Inflammatory macrophage (primary cell): ENCODE data around the gene SERPINA9.
"Not testable (repeated sequence)": the region's sequence is repeated elsewhere in the genome, so short reads cannot be mapped to it uniquely, and the experiment has no call there.

Experiments used
- DNase-seq, 2 donors: peaks; one replicate each; pipeline ENCODE4 v3.0.0-alpha.2; 2020 to 2022

Gene SERPINA9

DNA sequence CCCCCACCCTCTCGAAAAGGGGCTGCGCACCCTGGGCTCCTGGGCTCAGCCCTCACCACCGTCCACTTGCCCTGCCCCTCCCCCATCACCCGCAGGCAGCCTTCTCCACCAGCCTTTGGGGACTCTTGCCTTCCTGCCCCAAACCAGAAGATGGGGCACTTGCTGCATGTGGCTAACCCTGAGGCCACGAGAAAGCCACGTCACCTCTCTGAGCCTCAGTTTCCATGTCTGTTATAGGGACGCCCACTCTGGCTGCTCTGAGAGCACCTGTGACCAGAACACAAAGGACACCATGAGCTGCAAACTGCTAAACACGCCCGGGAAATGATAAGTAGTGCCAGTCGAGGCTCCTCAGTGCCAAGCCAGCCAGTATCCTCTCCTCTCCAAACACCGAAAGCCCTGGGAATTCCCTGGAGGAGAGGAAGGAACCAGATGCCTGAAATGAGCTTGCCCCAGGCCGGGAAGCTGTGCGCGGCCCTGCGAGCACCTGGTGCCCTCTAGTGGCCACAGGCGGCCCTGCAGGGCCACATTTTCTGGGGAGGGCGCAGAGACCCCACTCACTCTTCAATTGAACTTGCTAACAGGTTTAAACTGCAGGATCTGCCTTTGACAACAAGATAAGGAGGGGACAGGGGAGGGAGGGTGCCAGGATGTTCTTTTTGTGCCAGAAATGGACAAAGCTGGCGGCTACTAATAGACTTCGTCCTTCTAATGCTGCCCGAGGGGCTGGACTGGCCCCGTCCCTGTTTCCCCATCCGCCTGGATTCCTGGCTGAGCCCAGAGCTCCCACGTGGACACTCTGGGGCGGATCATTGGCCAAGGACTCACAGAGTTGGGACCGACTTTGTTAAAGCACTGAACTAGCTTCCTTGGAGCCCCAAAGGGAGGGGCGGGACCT, 10.2 kb upstream of the SERPINA9 start:
- DNase-seq, result peak; percentile 28 to 43

DNA sequence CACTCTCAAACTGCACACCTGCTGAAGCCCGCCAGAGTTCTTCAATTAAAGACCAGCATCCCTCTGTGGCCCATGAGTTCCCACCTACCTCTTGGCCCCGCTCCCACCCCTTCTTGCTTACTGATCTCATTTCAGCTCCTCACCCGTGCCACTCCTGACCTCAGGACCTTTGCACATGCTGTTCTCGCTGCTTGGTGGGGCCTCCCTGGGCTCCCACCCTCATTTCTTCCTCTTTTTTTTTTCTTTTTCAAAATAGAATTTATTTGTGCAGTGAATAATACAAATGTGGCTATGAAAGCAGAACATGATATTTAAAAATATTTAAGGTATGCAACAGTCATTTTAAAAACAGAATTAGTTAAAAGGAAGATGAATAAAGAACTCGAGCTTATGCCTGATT, 8.5 kb upstream of the SERPINA9 start:
- DNase-seq, result no peak

GRCh38 chr14:94483729-94484275, 7.8 kb upstream of the SERPINA9 start:
- DNase-seq, result no peak

- DNase-seq, result no peak
Observed at GRCh38 chr14:94483071-94483451, 7.1 kb upstream of the SERPINA9 start.

- DNase-seq, result not testable (repeated sequence)
Observed at GRCh38 chr14:94482132-94483070, 6.4 kb upstream of the SERPINA9 start.

DNA sequence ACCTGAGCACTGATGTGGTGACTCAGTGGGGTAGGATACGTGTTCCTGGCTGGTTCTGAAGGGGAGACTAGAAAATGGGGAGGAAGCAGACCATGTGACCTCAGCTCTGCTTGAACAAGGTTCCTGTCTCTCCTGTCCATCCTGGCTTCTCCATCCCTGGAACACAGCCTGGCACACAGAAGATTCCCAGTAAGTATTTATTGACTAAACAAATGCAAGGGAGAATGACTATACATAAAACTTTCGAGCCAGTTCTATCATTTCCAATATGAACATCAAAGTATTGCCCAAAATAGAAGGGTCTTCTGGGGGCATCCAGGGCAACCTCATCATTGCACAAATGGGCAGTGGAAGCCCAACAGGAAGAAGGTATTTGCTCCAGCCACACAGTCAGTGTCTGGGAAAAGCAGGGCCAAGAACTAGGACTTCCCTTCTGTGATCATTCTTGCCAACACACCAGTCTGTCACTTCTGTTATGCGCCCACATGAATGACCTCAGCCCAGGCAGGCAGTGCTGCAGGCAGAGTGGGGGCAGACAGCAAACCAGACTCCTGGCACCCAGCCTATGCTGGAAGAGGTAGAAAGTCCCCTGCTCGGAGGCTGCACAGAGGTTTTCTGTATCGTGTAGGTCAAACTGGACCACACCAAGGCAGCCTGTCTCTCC, 5.6 kb upstream of the SERPINA9 start:
- peak; percentile 69 to 90 for DNase-seq

DNA sequence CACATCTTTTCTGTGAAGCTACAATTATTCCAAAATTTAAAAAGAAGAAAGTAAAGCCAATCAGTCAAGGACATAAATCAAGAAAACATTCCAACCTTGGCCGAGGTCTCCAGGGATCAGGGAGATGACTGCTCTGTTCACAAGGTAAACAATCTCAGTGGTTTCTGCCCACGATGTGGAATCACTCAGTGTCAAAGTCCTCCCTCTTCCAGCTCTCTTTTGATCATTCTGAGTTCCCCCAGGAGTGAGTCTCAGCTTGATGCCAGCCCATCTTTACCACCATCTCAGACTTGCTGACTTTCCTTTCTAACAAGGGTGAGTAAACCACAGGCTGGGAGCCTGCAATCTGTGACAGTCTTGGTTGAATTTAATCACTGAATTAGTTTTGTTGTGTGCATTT, 4.8 kb upstream of the SERPINA9 start:
- no peak for DNase-seq

DNA sequence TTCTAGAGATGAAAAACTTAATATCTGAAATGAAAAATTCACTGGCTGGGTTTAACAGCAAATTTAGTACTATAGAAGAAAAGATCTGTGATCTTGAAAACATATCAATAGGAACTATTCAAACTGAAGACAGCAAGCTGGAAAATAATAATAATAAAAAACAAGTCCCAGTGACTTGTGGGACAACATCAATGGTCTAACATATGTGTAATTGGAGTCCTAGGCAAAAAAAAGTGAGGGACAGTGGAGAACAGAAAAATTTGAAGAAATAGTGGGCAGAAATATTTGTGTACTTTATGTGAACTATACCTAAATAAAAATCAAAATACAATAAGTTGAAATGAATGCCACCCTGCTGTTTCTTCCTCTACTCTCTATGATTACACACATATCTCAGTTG, 2.4 kb upstream of the SERPINA9 start:
- no peak for DNase-seq

DNA sequence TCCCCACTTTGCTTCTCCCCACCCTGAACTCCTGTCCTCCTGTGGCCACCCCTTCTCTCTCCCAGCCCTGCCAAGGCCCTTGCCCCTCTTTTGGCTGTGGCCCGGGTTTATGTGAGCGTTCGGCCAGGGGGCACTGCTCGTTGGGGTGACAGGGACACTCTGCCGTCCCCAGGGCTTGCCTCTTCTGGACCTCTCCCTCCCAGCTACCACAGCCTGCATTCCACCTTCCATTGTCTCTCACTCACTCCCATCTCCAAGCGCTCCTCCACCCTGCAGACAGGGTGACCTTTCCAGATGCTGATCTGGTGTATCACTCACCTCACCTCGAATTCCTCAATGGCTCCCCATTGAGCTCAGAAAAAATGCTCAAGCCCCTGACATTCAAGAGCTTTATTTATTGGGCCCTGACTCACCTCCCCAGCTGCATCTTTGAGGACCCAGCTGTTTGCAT, 1.4 kb downstream of the SERPINA9 start:
- DNase-seq, result no peak

GRCh38 chr14:94473666-94474410, 2.2 kb downstream of the SERPINA9 start:
- peak; percentile 66 to 68 for DNase-seq

GRCh38 chr14:94472842-94473241, 3.2 kb downstream of the SERPINA9 start:
- no peak for DNase-seq

- no peak for DNase-seq
Observed at GRCh38 chr14:94471045-94471444, 5.0 kb downstream of the SERPINA9 start.

DNA sequence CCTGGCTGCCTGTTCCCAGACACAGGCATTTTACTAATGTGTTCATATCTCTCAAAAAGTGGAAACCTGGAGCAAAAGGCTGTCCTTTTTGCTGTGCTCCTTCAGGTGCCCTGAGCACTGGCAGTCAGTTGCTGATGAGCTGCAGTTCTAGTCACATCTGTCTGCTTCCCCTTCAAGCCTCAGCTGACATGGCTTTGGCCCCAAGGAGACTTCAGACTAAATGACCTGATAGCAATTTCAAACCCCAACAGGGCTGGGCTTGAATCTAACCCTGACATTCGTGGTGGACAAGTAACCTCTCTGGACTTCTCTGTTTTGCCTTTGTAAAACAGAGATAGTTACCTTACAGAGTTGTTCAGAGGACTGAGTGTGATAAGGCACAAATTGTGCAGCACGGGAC, 5.7 kb downstream of the SERPINA9 start:
- DNase-seq, result no peak

DNA sequence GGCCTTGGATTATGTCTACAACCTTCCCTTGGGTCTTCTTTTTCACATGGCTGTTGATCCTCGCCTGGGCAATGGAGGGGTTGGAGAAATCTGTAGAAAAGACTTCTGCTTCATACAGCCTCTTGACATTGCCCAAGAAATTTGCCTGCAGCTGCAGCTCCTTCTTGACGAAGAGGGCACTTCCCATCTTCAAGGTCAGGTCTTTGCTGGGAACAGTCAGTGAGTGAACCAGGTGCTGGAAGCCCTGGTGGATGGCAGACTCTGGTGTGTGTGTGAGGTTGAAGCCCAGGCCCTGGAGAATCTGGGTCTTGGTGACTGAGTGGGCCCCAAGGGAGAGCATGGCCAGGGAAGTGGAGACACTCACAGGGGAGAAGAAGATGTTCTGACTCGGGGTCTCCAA, 6.7 kb downstream of the SERPINA9 start:
- no peak for DNase-seq

GRCh38 chr14:94467728-94468520, 8.1 kb downstream of the SERPINA9 start:
- no peak for DNase-seq

- no peak for DNase-seq
Observed at GRCh38 chr14:94466706-94467370, 9.2 kb downstream of the SERPINA9 start.

DNA sequence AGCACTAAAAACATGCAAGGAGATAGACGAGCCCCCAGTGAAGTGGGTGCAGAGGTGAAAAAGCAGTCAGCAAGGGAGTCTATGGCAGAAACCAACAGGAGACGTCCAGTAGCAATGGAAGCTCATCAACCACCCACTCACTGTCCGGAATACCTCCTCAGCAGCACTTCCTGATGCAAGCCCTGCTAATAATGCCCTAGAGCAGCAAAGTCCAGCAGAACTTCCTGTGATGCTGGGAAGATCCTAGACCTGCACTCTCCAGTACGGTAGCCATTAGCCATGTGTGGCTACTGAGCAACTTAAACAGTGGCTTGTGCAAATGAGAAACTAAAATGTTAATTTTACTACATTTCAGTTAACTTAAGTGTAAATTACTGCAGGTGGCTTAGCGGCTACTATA, 11.0 kb downstream of the SERPINA9 start:
- no peak for DNase-seq

DNA sequence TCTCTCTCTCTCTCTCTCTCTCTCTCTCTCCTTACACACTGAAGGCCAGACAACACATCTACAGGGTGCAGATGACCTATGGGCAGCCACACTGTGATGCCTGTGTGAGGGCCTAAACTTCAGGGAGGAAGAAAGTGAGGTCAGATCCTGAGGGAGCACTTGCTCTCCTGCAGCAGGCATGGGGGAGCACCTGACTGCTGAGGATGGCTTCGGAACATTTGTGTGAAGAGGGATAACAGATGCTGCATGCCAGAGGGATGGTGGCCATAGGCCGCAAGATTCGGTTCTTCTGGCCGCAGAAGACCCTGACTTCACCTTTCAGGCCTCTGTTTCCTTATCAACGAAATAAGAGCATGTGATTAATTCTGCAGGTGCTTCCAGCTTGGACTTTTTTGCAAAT, 11.7 kb downstream of the SERPINA9 start:
- DNase-seq, result no peak

GRCh38 chr14:94462763-94463572, 13.0 kb downstream of the SERPINA9 start:
- DNase-seq, result no peak

DNA sequence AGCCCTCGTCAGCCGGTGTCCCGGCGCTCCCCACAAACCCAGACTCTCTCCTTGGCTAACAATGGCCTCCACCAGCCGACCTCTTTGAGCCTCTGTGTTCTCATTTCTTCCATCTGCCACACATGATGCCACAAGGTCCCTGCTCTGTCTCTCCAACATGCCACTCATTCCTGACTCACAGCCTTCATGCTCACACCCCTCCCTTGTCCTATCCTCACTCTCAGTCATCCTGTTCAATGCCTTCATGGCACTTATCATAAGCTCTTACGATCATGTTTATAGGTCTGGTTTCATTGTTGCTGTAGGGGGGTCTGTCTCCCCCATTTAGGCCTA, 13.8 kb downstream of the SERPINA9 start:
- no peak for DNase-seq
